Measurements from ENCODE around the gene SLC36A1.

Gene SLC36A1

DNA sequence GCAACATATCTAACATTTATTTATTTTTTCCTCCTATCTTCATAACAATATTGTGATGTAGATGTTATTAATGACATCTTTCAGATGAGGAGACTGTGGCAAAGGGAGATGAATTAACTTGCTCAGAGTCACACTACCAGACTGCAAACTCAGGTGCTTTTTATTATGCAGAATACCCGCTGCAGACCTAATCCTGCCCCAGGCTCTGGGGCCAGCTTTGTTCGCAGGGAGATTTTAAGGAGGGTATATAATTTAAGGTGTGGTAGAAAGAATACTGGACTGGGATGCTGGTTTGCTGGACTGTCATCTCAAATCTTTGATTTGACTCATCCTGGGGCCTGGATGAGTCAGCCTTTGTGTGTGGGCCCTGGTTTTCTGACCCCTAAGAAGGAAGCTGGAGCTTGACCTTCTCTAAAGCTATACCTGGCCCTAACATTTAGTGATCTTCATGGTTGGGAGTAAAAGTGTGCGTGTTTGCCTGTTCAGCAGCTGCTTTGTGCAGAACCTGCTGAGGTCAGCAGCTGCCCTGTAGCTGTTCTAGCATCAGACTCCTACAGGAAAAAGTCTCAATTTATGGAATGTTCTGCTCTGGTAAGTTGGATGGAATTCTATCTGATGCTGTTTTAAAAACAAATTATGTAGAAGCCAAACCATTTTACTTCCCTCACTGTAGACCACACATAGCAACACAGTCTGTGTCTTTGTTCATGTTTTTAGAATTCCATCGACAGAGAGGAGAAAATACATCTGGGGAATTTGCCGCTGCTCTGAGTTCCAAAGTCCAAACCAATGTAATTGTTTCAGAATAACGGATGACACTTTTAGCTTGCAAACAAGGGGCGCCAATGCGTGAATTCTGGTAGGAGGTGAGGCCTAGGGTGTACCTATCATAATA is 4.5 kb downstream of the SLC36A1 start:
- no peak for DNase-seq (ENCODE audit: low read depth in 1 of 2, low spot score in 1 of 2)

DNA sequence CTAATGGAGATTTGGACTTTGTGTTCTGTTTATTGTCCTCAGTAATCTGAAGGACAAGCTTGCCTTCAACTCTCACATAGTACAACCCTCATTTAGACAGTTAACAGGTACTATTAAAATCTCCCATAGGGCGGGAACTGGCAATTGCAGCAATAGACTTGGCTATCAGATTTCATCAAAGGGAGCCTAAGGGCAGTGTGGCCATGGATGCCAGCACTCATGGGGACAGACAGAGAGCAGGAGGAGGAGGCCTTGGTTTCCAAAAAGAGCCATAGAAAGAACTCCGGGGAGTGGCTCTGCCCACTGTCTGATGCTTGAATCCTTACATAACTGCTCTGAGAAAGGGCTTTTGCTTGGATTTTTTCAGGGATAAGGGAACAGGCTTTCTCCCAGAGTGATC is 6.8 kb downstream of the SLC36A1 start:
- no peak for DNase-seq (ENCODE audit: low read depth in 1 of 2, low spot score in 1 of 2)

DNA sequence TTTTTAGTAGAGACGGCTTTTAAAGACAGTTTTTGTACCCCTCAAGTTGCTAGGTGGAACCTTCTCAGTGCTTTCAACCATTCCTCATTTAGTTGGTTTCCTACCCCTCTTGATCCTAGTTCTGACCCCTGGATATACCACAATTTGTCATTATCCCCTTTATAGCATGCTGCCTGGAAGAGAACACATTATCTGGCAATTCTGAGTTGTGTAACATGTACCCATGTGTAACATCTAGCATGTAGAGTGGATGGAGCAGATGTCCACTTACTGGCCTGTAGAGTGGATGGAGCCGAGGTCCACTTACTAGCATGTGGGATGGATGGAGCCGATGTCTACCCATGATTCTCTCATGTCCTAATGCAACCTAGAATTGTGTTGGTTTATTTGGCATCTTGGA is 7.5 kb downstream of the SLC36A1 start:
- no peak for DNase-seq (ENCODE audit: low read depth in 1 of 2, low spot score in 1 of 2)

DNA sequence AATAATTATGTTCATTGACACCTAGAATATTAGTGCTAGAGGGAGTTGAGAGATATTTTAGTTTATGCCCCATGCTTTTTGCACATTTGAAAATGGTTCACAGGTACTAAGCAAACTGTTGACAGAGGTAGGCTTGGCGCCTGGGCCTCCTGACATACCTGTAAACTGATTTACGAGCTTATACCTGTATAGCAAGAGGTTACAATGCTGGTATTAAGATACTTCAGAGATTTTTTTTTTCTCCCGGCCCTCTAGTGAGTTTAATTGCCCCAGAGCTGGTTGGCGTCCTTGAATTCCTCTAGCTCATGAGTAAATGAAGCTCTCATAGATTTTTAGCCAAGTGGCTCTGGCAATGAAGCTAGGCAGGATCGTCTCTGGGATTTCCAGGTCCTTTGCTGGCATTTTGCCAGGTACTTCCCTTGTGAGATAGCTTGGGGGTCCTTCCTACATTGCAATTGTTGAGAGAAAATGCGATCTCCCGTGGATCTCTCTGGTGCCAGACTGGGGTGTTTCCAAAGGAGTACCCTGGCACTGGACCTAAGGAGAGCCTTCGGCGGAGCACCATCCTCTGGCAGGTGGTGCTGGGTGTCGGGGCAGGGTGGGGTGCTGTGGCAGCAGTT is 9.0 kb downstream of the SLC36A1 start:
- DNase-seq (ENCODE audit: low read depth in 1 of 2, low spot score in 1 of 2): no peak

DNA sequence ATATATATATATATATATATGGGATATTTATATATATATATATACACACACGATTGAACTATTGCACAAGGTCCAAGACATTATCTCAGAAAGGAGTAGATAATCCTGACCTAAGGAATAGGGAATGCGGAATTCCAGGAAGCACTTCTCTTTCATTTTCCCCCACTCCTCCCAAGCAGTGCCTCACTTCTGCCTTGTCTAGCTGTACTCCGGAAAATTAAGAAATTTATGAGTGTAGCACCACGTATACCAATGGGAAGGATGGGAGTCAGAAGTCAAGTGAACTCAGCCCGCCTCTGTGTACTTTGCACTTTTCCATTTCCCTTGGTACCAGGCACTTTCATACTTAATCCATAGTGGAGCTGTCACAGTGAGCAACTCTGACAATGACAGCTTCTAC is 10.9 kb downstream of the SLC36A1 start:
- no peak for DNase-seq (ENCODE audit: low read depth in 1 of 2, low spot score in 1 of 2)

GRCh38 chr5:151459680-151460324 is 12.4 kb downstream of the SLC36A1 start:
- no peak for DNase-seq (ENCODE audit: low read depth in 1 of 2, low spot score in 1 of 2)

GRCh38 chr5:151461312-151461711 is 13.9 kb downstream of the SLC36A1 start:
- DNase-seq (ENCODE audit: low read depth in 1 of 2, low spot score in 1 of 2): no peak

- no peak for DNase-seq (ENCODE audit: low read depth in 1 of 2, low spot score in 1 of 2)
Measured at GRCh38 chr5:151463137-151464029, 16.0 kb downstream of the SLC36A1 start.

DNA sequence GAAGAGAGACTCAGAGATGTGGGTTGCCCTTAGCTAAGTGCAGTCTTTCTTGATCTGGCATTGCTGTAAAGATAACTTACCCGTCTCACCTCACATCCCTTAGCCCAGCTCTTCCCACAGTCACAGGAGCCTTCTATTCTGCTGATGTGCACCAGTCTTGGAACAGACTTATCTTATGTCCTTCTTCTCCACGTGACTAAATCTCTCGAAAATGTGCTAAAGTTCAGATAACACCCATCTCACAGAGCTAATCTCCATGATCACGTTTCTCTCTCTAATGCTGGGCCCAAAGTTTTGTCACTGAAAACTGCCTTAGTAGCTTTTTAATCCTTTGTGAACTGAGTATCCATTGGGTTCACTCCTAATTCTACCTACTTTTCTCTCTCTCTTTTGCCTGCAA is 16.7 kb downstream of the SLC36A1 start:
- no peak for DNase-seq (ENCODE audit: low read depth in 1 of 2, low spot score in 1 of 2)

- no peak for DNase-seq (ENCODE audit: low read depth in 1 of 2, low spot score in 1 of 2)
Measured at GRCh38 chr5:151465476-151465875, 18.1 kb downstream of the SLC36A1 start.

GRCh38 chr5:151467576-151467975 is 20.2 kb downstream of the SLC36A1 start:
- DNase-seq (ENCODE audit: low read depth in 1 of 2, low spot score in 1 of 2): no peak

GRCh38 chr5:151469386-151469785 is 22.0 kb downstream of the SLC36A1 start:
- DNase-seq (ENCODE audit: low read depth in 1 of 2, low spot score in 1 of 2): no peak

- DNase-seq (ENCODE audit: low read depth in 1 of 2, low spot score in 1 of 2): no peak
Measured at GRCh38 chr5:151469992-151470391, 22.6 kb downstream of the SLC36A1 start.

DNA sequence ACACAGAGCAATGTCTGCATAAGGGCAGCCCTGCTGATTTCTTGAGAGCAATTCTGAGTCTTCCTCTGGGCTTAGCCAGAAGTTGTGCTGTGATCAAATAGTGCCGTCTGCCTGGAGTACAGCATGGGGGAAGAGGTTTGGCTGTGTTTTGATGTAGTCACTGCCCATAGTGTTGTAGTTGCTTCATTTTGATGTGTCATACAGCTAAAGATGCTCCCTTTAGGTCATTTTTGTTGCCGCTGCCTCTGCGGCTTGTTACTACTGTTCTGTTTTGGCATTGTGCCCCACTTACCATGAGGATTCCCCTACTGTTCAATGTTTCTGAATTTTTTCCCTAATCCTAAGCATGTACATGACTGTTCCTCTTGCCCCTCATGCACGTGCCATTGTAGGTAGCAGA is 23.0 kb downstream of the SLC36A1 start:
- DNase-seq (ENCODE audit: low read depth in 1 of 2, low spot score in 1 of 2): no peak

GRCh38 chr5:151471276-151471675 is 23.9 kb downstream of the SLC36A1 start:
- no peak for DNase-seq (ENCODE audit: low read depth in 1 of 2, low spot score in 1 of 2)

- no peak for DNase-seq (ENCODE audit: low read depth in 1 of 2, low spot score in 1 of 2)
Measured at GRCh38 chr5:151474799-151475198, 27.4 kb downstream of the SLC36A1 start.

GRCh38 chr5:151475388-151475787 is 28.0 kb downstream of the SLC36A1 start:
- DNase-seq (ENCODE audit: low read depth in 1 of 2, low spot score in 1 of 2): no peak

GRCh38 chr5:151476016-151476415 is 28.6 kb downstream of the SLC36A1 start:
- no peak for DNase-seq (ENCODE audit: low read depth in 1 of 2, low spot score in 1 of 2)

DNA sequence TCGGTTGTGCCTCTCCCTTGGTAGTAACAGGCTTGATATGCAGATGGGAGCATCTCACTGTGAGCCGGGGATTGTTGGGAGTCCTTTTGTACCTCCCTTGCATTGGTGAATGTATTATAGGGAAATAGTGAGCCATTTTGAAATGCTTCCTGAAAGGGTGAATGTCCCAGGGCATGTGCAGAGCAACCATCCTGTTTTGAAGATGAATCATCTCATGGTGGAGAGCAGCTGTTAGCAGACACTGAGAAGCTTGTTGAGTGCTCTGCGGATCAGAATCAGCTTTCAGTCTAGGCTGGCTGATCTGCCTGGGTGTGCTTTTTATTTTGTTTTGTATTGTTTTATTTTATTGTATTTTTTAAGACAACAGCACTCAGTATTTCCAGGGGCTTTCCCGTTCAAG is 29.7 kb downstream of the SLC36A1 start:
- DNase-seq (ENCODE audit: low read depth in 1 of 2, low spot score in 1 of 2): no peak

DNA sequence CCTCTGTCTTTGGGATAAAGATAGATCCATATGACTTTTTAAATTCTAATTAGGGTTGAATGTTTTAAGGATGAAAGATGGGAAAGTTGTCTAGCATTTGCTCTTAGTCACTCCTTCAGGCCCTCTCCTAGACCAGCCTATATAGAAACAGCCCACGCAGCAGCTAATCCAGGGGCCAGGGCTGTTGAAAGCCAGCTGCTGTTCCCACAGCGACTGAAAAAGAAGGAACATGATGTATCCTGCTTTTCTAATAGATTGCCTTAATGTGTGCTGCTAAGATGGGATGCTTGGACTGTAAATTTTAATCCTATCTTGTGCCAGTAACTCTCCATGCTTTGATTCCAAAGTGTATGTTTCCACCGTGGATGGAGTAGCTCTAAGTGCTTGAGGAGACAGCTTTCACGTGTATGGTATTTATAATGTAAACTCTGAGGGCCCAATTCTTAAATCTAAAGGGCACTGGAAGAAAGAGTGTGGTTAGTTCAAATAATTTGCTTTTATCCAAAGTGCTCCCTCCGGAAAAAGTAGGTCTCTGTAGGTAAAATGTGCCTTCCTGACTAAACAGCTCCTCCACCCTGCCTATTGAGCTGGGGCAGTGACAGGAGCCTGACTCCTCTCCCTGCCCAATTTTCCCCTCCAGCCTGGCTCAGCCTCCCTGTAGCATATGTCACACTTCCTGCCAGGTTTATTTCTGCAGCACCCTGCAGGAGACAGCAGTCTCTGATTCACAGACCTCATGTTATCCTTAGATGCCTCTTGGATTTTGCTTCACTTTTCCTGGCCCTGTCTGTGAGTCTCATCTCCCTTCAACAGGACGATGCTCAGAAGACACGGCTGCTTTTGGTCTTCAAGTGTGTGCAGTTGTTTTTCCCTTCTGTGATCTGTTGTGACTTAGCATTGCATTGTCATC is 33.2 kb downstream of the SLC36A1 start:
- no peak for DNase-seq (ENCODE audit: low read depth in 1 of 2, low spot score in 1 of 2)
